K562 (cell line): ENCODE results near the gene GRAMD4. TPM values are rescaled to one million over a fixed set of nuclear protein-coding genes. Genes with fewer than 3 reads are reported as not detected.
"Not testable (repeated sequence)": the region's sequence is repeated elsewhere in the genome, so short reads cannot be mapped to it uniquely, and the experiment has no call there.

Experiments used
- ATAC-seq: fragments of 200-7000 bp; cut with Tn5 transposase; 3 replicates; pipeline ENCODE4 v1.9.1; 2020; ENCODE audit warnings: moderate library complexity
- BruUV-seq: library from RNA; stranded (reverse); fragments of 400-500 nt; replicated peaks from 2 replicates; lab custom pipeline; 2021; lab: Mats Ljungman, UMichigan
- CTCF ChIA-PET: fragments of 300-600 bp; formaldehyde crosslinking; extraction: SDS; loops from one replicate; lab custom pipeline; 2021; ENCODE audit warnings: low intra/inter-chr PET ratio; lab: Yijun Ruan, JAX
- POLR2A ChIA-PET: fragments of 300-600, 350-650 bp; sonication (Branson Sonifier 250); formaldehyde crosslinking; extraction: SDS; loops from one replicate; lab custom pipeline; 2021; ENCODE audit warnings: antibody characterized with exemption, inconsistent platforms; lab: Yijun Ruan, JAX
- DNase-seq, 4 experiments: peaks; one replicate each; pipeline versions ENCODE4 v3.0.0 to v3.0.0-alpha.2; 2011 to 2018; ENCODE audit warnings: low spot score in 3 of 4, mixed read lengths in 3 of 4; ENCODE audit errors: extremely low read depth in 1 of 4
- FAIRE-seq: peaks from 2 replicates; lab custom pipeline; 2011; peaks lifted over from hg19 to GRCh38; lab: Jason Lieb, UNC
- H2AFZ ChIP-seq: 2 replicates; pipeline ENCODE4 v1.6.0; 2011; ENCODE audit warnings: low read depth, low read length, control low read depth, inconsistent platforms
- H3K27ac ChIP-seq: fragments of 200-600 bp; 3 replicates; pipeline ENCODE4 v1.8.0; 2011; ENCODE audit warnings: low read depth, mild to moderate bottlenecking, control low read depth, inconsistent platforms, low read length, moderate library complexity, mixed read lengths; ENCODE audit errors: extremely low read depth
- H3K27me3 ChIP-seq, 2 experiments: fragments of 300-600 bp in 1 of 2; 2 replicates in 1 of 2; 3 replicates in 1 of 2; pipeline versions ENCODE4 v1.6.0 to v1.8.0; 2011; ENCODE audit warnings: inconsistent platforms in 2 of 2, low read length in 2 of 2, mild to moderate bottlenecking in 1 of 2, mixed read lengths in 1 of 2, moderate library complexity in 1 of 2; ENCODE audit not compliant: control insufficient read depth in 2 of 2, insufficient read depth in 2 of 2
- H3K36me3 ChIP-seq: fragments of 300-600 bp; 3 replicates; pipeline ENCODE4 v1.8.0; 2011; ENCODE audit warnings: mild to moderate bottlenecking, low read length, inconsistent platforms; ENCODE audit not compliant: control insufficient read depth, insufficient read depth
- H3K4me1 ChIP-seq, 2 experiments: fragments of 200-600 bp in 1 of 2; replicated peaks in 1 of 2; 2 replicates in 1 of 2; 3 replicates in 1 of 2; pipeline versions ENCODE4 v1.5.1 to v1.8.0; 2011; ENCODE audit warnings: inconsistent platforms in 2 of 2, low read length in 2 of 2, mild to moderate bottlenecking in 1 of 2, mixed read lengths in 1 of 2, moderate library complexity in 1 of 2; ENCODE audit not compliant: control insufficient read depth in 2 of 2, insufficient read depth in 2 of 2
- H3K4me2 ChIP-seq: 2 replicates; pipeline ENCODE4 v1.6.1; 2011; ENCODE audit warnings: low read length, control low read depth, inconsistent platforms, mixed read lengths; ENCODE audit not compliant: insufficient read depth
- H3K4me3 ChIP-seq: fragments of 200-600 bp; sonication (generic), shearing (Covaris generic); 2 replicates; pipeline ENCODE4 v1.5.1; 2016; ENCODE audit warnings: control low read depth, inconsistent platforms
- H3K79me2 ChIP-seq: fragments of 200-600 bp; 3 replicates; pipeline ENCODE4 v1.8.0; 2011; ENCODE audit warnings: low read length, inconsistent platforms; ENCODE audit not compliant: control insufficient read depth, insufficient read depth
- H3K9ac ChIP-seq, 2 experiments: 2 replicates each; pipeline versions ENCODE4 v1.6.0 to v1.6.1; 2011; ENCODE audit warnings: low read depth in 2 of 2, low read length in 2 of 2, control low read depth in 1 of 2, inconsistent platforms in 1 of 2, mild to moderate bottlenecking in 1 of 2, mixed read lengths in 1 of 2; ENCODE audit not compliant: insufficient read depth in 1 of 2
- H3K9me1 ChIP-seq: one replicate; pipeline ENCODE4 v1.6.0; 2011; ENCODE audit warnings: inconsistent platforms, mild to moderate bottlenecking, low read length, moderate library complexity; ENCODE audit not compliant: control insufficient read depth, insufficient read depth
- H3K9me3 ChIP-seq: replicated peaks from 2 replicates; pipeline ENCODE4 v1.5.1; 2011; ENCODE audit warnings: low read depth, low read length, inconsistent platforms; ENCODE audit not compliant: control insufficient read depth, insufficient read depth
- H4K20me1 ChIP-seq: replicated peaks from 2 replicates; pipeline ENCODE4 v1.6.1; 2011; ENCODE audit warnings: low read length, inconsistent platforms, mixed read lengths; ENCODE audit not compliant: control insufficient read depth, insufficient read depth
- NR4A1 ChIP-seq, 2 experiments: fragments of 250-450 bp in 1 of 2; fragments of 450-650 bp in 1 of 2; sonication (Bioruptor Pico) in 1 of 2; IDR thresholded peaks; 2 replicates each; pipeline versions ENCODE4 v1.4.0 to v1.6.1; 2016 to 2020; ENCODE audit warnings: mild to moderate bottlenecking in 2 of 2, missing compliant biosample characterization in 1 of 2, missing genetic modification characterization in 1 of 2, moderate library complexity in 1 of 2
- ZNF146 ChIP-seq: IDR thresholded peaks from one replicate; pipeline ENCODE4 v1.6.1; 2018; ENCODE audit warnings: missing compliant biosample characterization; ENCODE audit not compliant: unreplicated experiment
- ZNF764 ChIP-seq: fragments of 250-450 bp; sonication (Bioruptor Pico); IDR thresholded peaks from 2 replicates; pipeline ENCODE4 v1.4.0; 2020; ENCODE audit warnings: low read depth, mild to moderate bottlenecking, moderate library complexity
- WGBS: fragments of 100-300 bp; shearing (Covaris generic); methylation state at CpG from one replicate; pipeline ENCODE4 v1.1.6; 2016; ENCODE audit warnings: low coverage, mixed read lengths; ENCODE audit not compliant: insufficient coverage; ENCODE audit errors: missing lambda C conversion rate; 5-methylcytosine and 5-hydroxymethylcytosine counted together
- in situ Hi-C: fragments of 300-500 bp; cut with MboI; formaldehyde crosslinking; loops from 4 replicates; pipeline ENCODE4 v1.15.0; 2018; ENCODE audit warnings: inconsistent platforms, mixed read lengths
- intact Hi-C: fragments of 100-400 bp; cut with micrococcal nuclease; formaldehyde crosslinking; loops from 2 replicates; pipeline ENCODE4 v1.14.2; 2022
- polyA plus RNA-seq, 8 experiments: library from polyadenylated mRNA; depleted of rRNA in 4 of 8; stranded (reverse) in 5 of 8; unstranded in 3 of 8; fragments of >200 nt; fragmentation: Nextera tagmentation in 2 of 8; fragmentation: Illumina TruSeq in 1 of 8; extraction: Ambion mirVana in 2 of 8; extraction: Trizol in 1 of 8; gene quantifications; 2 replicates each; pipeline versions ENCODE4 v1.2.1 to v1.2.3, GENCODE V29; 2011 to 2014; ENCODE audit warnings: inconsistent platforms in 1 of 8, missing spikeins in 1 of 8
- total RNA-seq, 7 experiments: library from RNA; depleted of rRNA in 6 of 7; stranded (reverse); fragments of >200 nt in 6 of 7; fragmentation: Illumina TruSeq in 2 of 7; extraction: Trizol in 2 of 7; gene quantifications; 2 replicates each; pipeline versions ENCODE4 v1.2.1 to v1.2.3, GENCODE V29; 2011 to 2021; ENCODE audit warnings: low replicate concordance in 1 of 7
- TF ChIP-seq, protein P1 (sequence below), 2 experiments: IDR thresholded peaks; 2 replicates each; pipeline ENCODE4 v1.6.1; 2011; ENCODE audit warnings: borderline replicate concordance in 1 of 2, control low read depth in 1 of 2, low read depth in 1 of 2, low read length in 1 of 2, mild to moderate bottlenecking in 1 of 2, mixed read lengths in 1 of 2, moderate library complexity in 1 of 2; ENCODE audit not compliant: insufficient read depth in 1 of 2, insufficient read length in 1 of 2, poor library complexity in 1 of 2, severe bottlenecking in 1 of 2; ENCODE audit errors: extremely low read depth in 1 of 2

Gene GRAMD4
- total and polyA plus RNA-seq, 9 of the 15 experiments (the other 6 are each of a cell fraction or from before 2014, with no cell fraction given): 0.18 to 44.8 (median 18.6) TPM

DNA sequence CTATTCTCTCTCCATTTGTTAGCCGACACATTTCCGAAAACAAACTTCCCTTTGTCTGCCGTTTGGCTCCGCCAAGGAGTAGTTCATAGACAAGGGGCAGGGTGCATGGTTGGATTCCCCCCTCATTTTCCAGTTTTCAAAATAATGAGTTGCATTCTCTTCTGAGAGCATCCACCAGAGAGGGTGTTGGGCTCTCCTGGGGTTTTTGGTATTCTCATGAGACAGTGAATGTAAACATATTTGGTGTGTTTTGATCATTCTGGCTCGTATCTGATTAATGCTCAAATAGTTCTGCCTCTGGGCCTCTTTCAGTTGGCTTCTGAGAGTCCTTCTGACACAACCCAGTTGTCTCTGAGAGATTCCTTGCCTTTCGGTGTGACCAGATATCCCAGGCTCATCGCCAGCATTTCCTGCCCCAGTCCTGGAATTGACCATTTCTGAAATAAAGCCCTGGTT is 21.7 kb downstream of the GRAMD4 start:
- Histone ChIP-seq H3K27ac (no peak overlapping the region), H3K4me2 (no peak overlapping the region), H3K4me3 (no peak overlapping the region), H3K4me1 (peaks cover 0 to 10% of the 10 kb centered on the region in 2 experiments; a peak in 2 of 5 replicates), H3K9me3 (no peaks in the 10 kb centered on the region), H3K9ac (no peak overlapping the region), H3K36me3 (peaks cover 10% of the 10 kb centered on the region; the same call in 2 of the 3 replicates), H3K9me1 (no peaks in the 10 kb centered on the region), H2AFZ (no peak overlapping the region), H3K79me2 (peaks cover 6% of the 10 kb centered on the region; the same call in 1 of the 3 replicates), H3K27me3 (no peaks in the 10 kb centered on the region), H4K20me1 (no peaks in the 10 kb centered on the region)
- FAIRE-seq (no peak), DNase-seq (no peak), ATAC-seq (no peak)
- TF ChIP-seq NR4A1 (CRISPR knock-in tag; IDR thresholded peaks at IDR 0.05): no peak
- TF ChIP-seq NR4A1 (tag; IDR thresholded peaks at IDR 0.05): no peak
- no peak for TF ChIP-seq ZNF764
- TF ChIP-seq ZNF146: no peak
- TF ChIP-seq, protein P1, sequence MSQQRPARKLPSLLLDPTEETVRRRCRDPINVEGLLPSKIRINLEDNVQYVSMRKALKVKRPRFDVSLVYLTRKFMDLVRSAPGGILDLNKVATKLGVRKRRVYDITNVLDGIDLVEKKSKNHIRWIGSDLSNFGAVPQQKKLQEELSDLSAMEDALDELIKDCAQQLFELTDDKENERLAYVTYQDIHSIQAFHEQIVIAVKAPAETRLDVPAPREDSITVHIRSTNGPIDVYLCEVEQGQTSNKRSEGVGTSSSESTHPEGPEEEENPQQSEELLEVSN (IDR thresholded peaks at IDR 0.05; ENCODE audit: borderline replicate concordance in 1 of 2, extremely low read depth in 1 of 2, insufficient read depth in 1 of 2, insufficient read length in 1 of 2, low read depth in 1 of 2, low read length in 1 of 2, poor library complexity in 1 of 2, severe bottlenecking in 1 of 2): no peak
- no TSS peak for BruUV-seq
- intact Hi-C loops: no loop called here
- WGBS: 79% methylated on average over 7 of the region's 7 CpGs
- POLR2A ChIA-PET: no interaction called here
- CTCF ChIA-PET: no interaction called here
- in situ Hi-C loops: loop anchor here (10.0 kb wide), 1 partner anchor 77 kb away; no protein-coding TSS in a partner anchor

GRCh38 chr22:46642840-46643480 is 22.8 kb downstream of the GRAMD4 start:
- H3K4me1 ChIP-seq, DNase-seq, H4K20me1 ChIP-seq, H3K27ac ChIP-seq, CTCF ChIA-PET, ATAC-seq, H3K9me3 ChIP-seq, FAIRE-seq, intact Hi-C loops, H3K79me2 ChIP-seq, H3K27me3 ChIP-seq, BruUV-seq, H3K9ac ChIP-seq, H3K4me2 ChIP-seq, H3K4me3 ChIP-seq, POLR2A ChIA-PET, H2AFZ ChIP-seq, H3K9me1 ChIP-seq: not testable (repeated sequence)
- peaks cover 11% of the 10 kb centered on the region; the same call in 2 of the 3 replicates for H3K36me3 ChIP-seq
- 83% methylated on average over 5 of the region's 5 CpGs for WGBS
- in situ Hi-C loops: loop anchor here (10.0 kb wide), 1 partner anchor 78 kb away; no protein-coding TSS in a partner anchor
